Measurements from ENCODE around the gene PREP.

The PREP gene

DNA sequence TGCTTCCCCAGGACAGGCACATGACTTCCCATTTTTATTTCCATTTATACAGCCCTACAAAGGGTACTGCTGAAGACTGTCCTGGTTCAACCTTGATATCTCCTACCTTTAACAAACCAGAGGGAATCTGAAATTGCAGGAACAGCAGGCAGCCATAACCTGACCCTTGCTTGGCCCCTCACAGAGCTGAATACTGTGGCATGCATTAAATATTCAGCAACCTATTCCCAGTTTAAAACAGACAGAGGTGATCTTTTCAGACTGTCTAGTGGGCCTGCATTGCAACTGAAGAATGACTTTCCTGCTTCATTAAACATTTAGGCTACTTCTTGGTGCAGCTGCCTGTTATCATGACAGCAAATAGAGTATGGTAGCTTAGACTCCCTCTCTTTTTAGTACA lies 146.3 kb downstream of the PREP start:
- Histone ChIP-seq H3K27me3 (ENCODE audit: insufficient read depth, low read length, poor library complexity, severe bottlenecking) (no peaks in the 10 kb centered on the region), H3K36me3 (ENCODE audit: insufficient read depth, low read length) (no peaks in the 10 kb centered on the region), H3K79me2 (ENCODE audit: insufficient read depth, low read length) (no peaks in the 10 kb centered on the region), H3K4me3 (ENCODE audit: low read length, poor library complexity, severe bottlenecking) (no peak overlapping the region), H3K9me3 (ENCODE audit: insufficient read depth, low read depth, low read length) (no peaks in the 10 kb centered on the region), H3F3A (ENCODE audit: low read depth) (no peaks in the 10 kb centered on the region), H3K4me1 (ENCODE audit: insufficient read depth, low read length, poor library complexity, severe bottlenecking) (peaks cover 4% of the 10 kb centered on the region), H3K4me2 (ENCODE audit: low read depth, low read length, poor library complexity, severe bottlenecking) (no peak overlapping the region), H3K9ac (ENCODE audit: low read depth, low read length, poor library complexity, severe bottlenecking) (no peak overlapping the region), H2AFZ (ENCODE audit: low read length) (no peak overlapping the region), H4K20me1 (ENCODE audit: insufficient read depth, low read length, poor library complexity, severe bottlenecking) (no peaks in the 10 kb centered on the region), H3K9me2 (replicated peaks; ENCODE audit: low read depth, low read length) (no peaks in the 10 kb centered on the region)
- no peak for TF ChIP-seq EZH2phosphoT487 (IDR thresholded peaks at IDR 0.05; ENCODE audit: borderline replicate concordance)

DNA sequence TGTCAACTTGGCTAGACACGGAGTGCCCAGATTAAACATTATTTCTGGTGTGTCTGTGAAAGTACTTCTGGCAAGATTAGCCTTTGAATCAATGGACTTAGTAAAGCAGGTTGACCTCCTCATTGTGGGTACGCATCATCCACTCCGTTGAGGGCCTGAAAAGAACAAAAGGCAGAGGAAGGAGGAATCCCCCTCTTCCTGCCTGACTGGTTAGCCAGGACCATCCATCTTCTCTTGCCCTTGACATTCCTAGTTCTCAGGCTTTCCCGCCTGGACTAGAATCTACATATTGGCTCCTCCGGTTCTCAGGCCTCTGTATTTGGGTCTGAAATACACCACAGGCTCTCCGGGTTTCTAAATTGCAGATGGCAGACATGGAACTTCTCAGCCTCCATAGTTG lies 149.1 kb downstream of the PREP start:
- H3K27me3 ChIP-seq (ENCODE audit: insufficient read depth, low read length, poor library complexity, severe bottlenecking): no peaks in the 10 kb centered on the region
- no peak overlapping the region for H3K4me3 ChIP-seq (ENCODE audit: low read length, poor library complexity, severe bottlenecking)
- H3K36me3 ChIP-seq (ENCODE audit: insufficient read depth, low read length): no peaks in the 10 kb centered on the region
- no peak overlapping the region for H3K9ac ChIP-seq (ENCODE audit: low read depth, low read length, poor library complexity, severe bottlenecking)
- no peaks in the 10 kb centered on the region for H3K79me2 ChIP-seq (ENCODE audit: insufficient read depth, low read length)
- TF ChIP-seq, protein P1, sequence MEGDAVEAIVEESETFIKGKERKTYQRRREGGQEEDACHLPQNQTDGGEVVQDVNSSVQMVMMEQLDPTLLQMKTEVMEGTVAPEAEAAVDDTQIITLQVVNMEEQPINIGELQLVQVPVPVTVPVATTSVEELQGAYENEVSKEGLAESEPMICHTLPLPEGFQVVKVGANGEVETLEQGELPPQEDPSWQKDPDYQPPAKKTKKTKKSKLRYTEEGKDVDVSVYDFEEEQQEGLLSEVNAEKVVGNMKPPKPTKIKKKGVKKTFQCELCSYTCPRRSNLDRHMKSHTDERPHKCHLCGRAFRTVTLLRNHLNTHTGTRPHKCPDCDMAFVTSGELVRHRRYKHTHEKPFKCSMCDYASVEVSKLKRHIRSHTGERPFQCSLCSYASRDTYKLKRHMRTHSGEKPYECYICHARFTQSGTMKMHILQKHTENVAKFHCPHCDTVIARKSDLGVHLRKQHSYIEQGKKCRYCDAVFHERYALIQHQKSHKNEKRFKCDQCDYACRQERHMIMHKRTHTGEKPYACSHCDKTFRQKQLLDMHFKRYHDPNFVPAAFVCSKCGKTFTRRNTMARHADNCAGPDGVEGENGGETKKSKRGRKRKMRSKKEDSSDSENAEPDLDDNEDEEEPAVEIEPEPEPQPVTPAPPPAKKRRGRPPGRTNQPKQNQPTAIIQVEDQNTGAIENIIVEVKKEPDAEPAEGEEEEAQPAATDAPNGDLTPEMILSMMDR (conservative IDR thresholded peaks at IDR 0.05; ENCODE audit: low read length): no peak
- TF ChIP-seq EZH2phosphoT487 (IDR thresholded peaks at IDR 0.05; ENCODE audit: borderline replicate concordance): no peak
- H3K9me3 ChIP-seq (ENCODE audit: insufficient read depth, low read depth, low read length): no peaks in the 10 kb centered on the region
- no peaks in the 10 kb centered on the region for H3F3A ChIP-seq (ENCODE audit: low read depth)
- no peak overlapping the region for H3K4me2 ChIP-seq (ENCODE audit: low read depth, low read length, poor library complexity, severe bottlenecking)
- H4K20me1 ChIP-seq (ENCODE audit: insufficient read depth, low read length, poor library complexity, severe bottlenecking): no peaks in the 10 kb centered on the region
- H2AFZ ChIP-seq (ENCODE audit: low read length): no peak overlapping the region
- H3K4me1 ChIP-seq (ENCODE audit: insufficient read depth, low read length, poor library complexity, severe bottlenecking): peaks cover 4% of the 10 kb centered on the region
- no peaks in the 10 kb centered on the region for H3K9me2 ChIP-seq (replicated peaks; ENCODE audit: low read depth, low read length)

DNA sequence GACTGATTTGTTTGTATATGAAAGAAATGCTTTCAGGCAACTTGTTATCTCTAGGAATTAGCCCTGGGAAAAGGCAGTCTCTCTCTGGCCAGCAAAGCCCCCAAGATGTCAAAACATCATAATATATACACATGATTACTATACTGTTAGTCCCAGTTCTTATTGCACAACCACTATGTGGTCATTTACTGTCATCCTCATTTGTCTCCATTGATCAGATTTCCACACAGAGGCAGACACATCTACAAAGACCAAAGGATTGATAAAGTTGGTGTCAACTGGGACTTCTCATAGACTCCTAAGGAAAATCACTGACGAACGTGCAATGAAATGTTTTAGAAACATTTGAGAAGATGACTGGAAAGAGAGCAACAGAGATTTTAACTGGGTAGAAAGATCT lies 151.2 kb downstream of the PREP start:
- H2AFZ ChIP-seq (ENCODE audit: low read length): no peak overlapping the region
- no peaks in the 10 kb centered on the region for H4K20me1 ChIP-seq (ENCODE audit: insufficient read depth, low read length, poor library complexity, severe bottlenecking)
- no peak overlapping the region for H3K9ac ChIP-seq (ENCODE audit: low read depth, low read length, poor library complexity, severe bottlenecking)
- no peak overlapping the region for H3K4me2 ChIP-seq (ENCODE audit: low read depth, low read length, poor library complexity, severe bottlenecking)
- H3K36me3 ChIP-seq (ENCODE audit: insufficient read depth, low read length): no peaks in the 10 kb centered on the region
- no peaks in the 10 kb centered on the region for H3K79me2 ChIP-seq (ENCODE audit: insufficient read depth, low read length)
- no peaks in the 10 kb centered on the region for H3K9me2 ChIP-seq (replicated peaks; ENCODE audit: low read depth, low read length)
- H3F3A ChIP-seq (ENCODE audit: low read depth): no peaks in the 10 kb centered on the region
- no peaks in the 10 kb centered on the region for H3K9me3 ChIP-seq (ENCODE audit: insufficient read depth, low read depth, low read length)
- no peak overlapping the region for H3K4me3 ChIP-seq (ENCODE audit: low read length, poor library complexity, severe bottlenecking)
- TF ChIP-seq EZH2phosphoT487 (IDR thresholded peaks at IDR 0.05; ENCODE audit: borderline replicate concordance): no peak
- TF ChIP-seq, protein P1 (conservative IDR thresholded peaks at IDR 0.05; ENCODE audit: low read length): no peak
- no peaks in the 10 kb centered on the region for H3K27me3 ChIP-seq (ENCODE audit: insufficient read depth, low read length, poor library complexity, severe bottlenecking)
- H3K4me1 ChIP-seq (ENCODE audit: insufficient read depth, low read length, poor library complexity, severe bottlenecking): no peaks in the 10 kb centered on the region

DNA sequence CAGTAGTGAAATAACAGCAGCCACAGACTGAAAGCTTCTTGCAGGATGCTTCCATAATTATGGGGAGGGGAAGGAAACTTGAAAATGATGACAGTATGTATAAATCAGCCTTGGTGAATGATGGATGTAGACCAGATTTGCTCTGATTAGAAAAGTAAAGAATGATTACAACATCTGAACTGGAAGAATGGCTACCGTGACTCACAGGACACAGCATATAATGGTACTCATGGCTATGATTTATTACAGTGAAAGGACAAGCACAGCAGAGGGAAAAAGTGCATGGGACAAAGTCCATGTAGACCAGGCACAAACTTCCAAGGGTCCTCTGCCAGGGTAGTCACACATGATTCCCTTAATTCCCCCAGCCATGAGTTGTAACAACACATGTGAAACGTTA lies 152.3 kb downstream of the PREP start:
- no peak overlapping the region for H3K4me2 ChIP-seq (ENCODE audit: low read depth, low read length, poor library complexity, severe bottlenecking)
- H4K20me1 ChIP-seq (ENCODE audit: insufficient read depth, low read length, poor library complexity, severe bottlenecking): no peaks in the 10 kb centered on the region
- H2AFZ ChIP-seq (ENCODE audit: low read length): no peak overlapping the region
- no peaks in the 10 kb centered on the region for H3K4me1 ChIP-seq (ENCODE audit: insufficient read depth, low read length, poor library complexity, severe bottlenecking)
- no peaks in the 10 kb centered on the region for H3K9me3 ChIP-seq (ENCODE audit: insufficient read depth, low read depth, low read length)
- no peaks in the 10 kb centered on the region for H3K27me3 ChIP-seq (ENCODE audit: insufficient read depth, low read length, poor library complexity, severe bottlenecking)
- no peaks in the 10 kb centered on the region for H3F3A ChIP-seq (ENCODE audit: low read depth)
- H3K79me2 ChIP-seq (ENCODE audit: insufficient read depth, low read length): no peaks in the 10 kb centered on the region
- H3K4me3 ChIP-seq (ENCODE audit: low read length, poor library complexity, severe bottlenecking): no peak overlapping the region
- no peaks in the 10 kb centered on the region for H3K36me3 ChIP-seq (ENCODE audit: insufficient read depth, low read length)
- TF ChIP-seq EZH2phosphoT487 (IDR thresholded peaks at IDR 0.05; ENCODE audit: borderline replicate concordance): no peak
- TF ChIP-seq, protein P1 (conservative IDR thresholded peaks at IDR 0.05; ENCODE audit: low read length): no peak
- H3K9me2 ChIP-seq (replicated peaks; ENCODE audit: low read depth, low read length): no peaks in the 10 kb centered on the region
- H3K9ac ChIP-seq (ENCODE audit: low read depth, low read length, poor library complexity, severe bottlenecking): no peak overlapping the region
